ENCODE results near the gene SMIM11.

The SMIM11 gene

DNA sequence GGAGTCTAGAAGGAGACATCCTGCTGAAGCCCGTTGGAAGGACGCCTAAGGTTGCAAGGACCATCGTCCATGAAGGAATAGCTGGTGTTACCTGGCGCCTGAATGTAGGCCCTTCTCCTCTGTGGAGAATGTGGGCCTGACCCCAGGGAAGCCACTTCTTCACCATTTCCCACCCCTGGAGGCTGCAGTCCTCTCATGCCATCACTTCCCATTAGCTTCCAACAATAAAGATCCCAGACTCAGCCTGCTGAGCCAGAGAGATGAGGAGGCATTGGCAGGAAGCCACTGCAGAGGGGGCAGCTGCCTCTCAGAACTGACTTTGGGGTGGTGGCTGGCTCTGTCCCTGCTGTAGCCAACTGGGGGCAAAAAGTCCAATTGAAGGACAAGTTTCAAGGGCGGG lies 32.8 kb upstream of the SMIM11 start:
- Histone ChIP-seq H3K4me3 (ENCODE audit: low read length in 2 of 2) (no peak overlapping the region), H3K9me3 (ENCODE audit: control insufficient read depth in 2 of 2, low read length in 2 of 2) (no peaks in the 10 kb centered on the region), H3K4me1 (ENCODE audit: control insufficient read depth, insufficient read depth, low read length) (peaks cover 59% of the 10 kb centered on the region), H3K9ac (ENCODE audit: low read length in 2 of 2) (no peak overlapping the region), H3K27me3 (ENCODE audit: control insufficient read depth in 1 of 2, insufficient read depth in 2 of 2, low read length in 2 of 2) (no peaks in the 10 kb centered on the region), H3K27ac (ENCODE audit: low read length) (no peak overlapping the region), H3K36me3 (ENCODE audit: control insufficient read depth in 2 of 2, insufficient read depth in 2 of 2, low read length in 2 of 2) (no peaks in the 10 kb centered on the region)

DNA sequence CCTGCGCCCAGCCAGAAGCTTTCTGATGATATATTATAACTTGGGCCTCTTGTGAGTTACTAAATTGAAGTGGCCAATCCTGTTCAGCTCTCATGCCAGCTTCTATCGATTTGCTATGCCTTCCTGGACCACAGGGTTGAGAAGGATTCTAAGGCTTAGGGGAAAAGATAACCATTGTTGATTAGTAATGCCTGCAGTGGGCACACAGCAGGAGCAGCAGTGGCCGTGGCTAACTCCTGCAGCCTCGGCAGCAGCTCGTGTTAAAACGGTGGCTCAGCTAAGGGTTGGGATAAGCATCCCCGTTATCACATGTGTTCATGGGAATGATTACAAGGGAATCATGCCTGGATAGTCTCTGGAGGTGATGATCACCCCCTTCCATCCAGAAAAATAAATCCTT lies 32.0 kb upstream of the SMIM11 start:
- H3K36me3 ChIP-seq (ENCODE audit: control insufficient read depth in 2 of 2, insufficient read depth in 2 of 2, low read length in 2 of 2) = no peaks in the 10 kb centered on the region
- no peak overlapping the region for H3K27ac ChIP-seq (ENCODE audit: low read length)

DNA sequence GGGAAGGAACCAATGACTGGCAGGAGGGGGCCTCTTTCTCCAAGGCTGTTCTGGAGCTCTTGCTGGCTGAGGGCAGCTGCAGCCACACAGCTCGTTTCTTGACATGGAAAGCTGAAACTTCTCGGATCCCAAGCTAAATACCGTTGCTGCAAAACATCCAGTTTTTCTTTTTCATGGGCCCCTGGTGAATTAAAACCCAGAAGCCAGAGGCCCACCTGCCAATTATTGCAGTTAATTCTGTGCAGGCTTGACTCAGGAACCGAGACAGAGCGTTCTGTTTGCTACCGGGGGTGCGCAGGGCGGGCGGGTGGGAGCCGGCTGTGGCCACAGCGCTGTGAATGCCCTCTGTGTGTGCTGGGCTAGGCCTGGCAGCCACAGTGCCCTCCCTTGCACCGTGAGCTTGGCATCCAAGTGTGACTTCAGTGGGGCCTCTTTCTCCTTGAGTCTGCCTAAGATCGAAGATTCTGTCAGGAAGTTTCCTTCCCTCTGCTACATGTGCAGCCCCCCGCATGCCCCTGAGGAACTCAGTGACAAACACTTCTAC lies 31.4 kb upstream of the SMIM11 start:
- H3K36me3 ChIP-seq (ENCODE audit: control insufficient read depth in 2 of 2, insufficient read depth in 2 of 2, low read length in 2 of 2) = no peaks in the 10 kb centered on the region
- no peak overlapping the region for H3K9ac ChIP-seq (ENCODE audit: low read length in 2 of 2)
- H3K27ac ChIP-seq (ENCODE audit: low read length) = peak overlapping the region; percentile 37
- H3K9me3 ChIP-seq (ENCODE audit: control insufficient read depth in 2 of 2, low read length in 2 of 2) = no peaks in the 10 kb centered on the region
- no peak overlapping the region for H3K4me3 ChIP-seq (ENCODE audit: low read length in 2 of 2)
- peaks cover 49% of the 10 kb centered on the region for H3K4me1 ChIP-seq (ENCODE audit: control insufficient read depth, insufficient read depth, low read length)
- H3K27me3 ChIP-seq (ENCODE audit: control insufficient read depth in 1 of 2, insufficient read depth in 2 of 2, low read length in 2 of 2) = no peaks in the 10 kb centered on the region

More for the DNA sequence above, 32.0 kb upstream of the SMIM11 start:
- no peak overlapping the region for H3K4me3 ChIP-seq (ENCODE audit: low read length in 2 of 2)
- H3K9ac ChIP-seq (ENCODE audit: low read length in 2 of 2) = no peak overlapping the region
- H3K4me1 ChIP-seq (ENCODE audit: control insufficient read depth, insufficient read depth, low read length) = peaks cover 50% of the 10 kb centered on the region
- H3K27me3 ChIP-seq (ENCODE audit: control insufficient read depth in 1 of 2, insufficient read depth in 2 of 2, low read length in 2 of 2) = no peaks in the 10 kb centered on the region
- no peaks in the 10 kb centered on the region for H3K9me3 ChIP-seq (ENCODE audit: control insufficient read depth in 2 of 2, low read length in 2 of 2)

DNA sequence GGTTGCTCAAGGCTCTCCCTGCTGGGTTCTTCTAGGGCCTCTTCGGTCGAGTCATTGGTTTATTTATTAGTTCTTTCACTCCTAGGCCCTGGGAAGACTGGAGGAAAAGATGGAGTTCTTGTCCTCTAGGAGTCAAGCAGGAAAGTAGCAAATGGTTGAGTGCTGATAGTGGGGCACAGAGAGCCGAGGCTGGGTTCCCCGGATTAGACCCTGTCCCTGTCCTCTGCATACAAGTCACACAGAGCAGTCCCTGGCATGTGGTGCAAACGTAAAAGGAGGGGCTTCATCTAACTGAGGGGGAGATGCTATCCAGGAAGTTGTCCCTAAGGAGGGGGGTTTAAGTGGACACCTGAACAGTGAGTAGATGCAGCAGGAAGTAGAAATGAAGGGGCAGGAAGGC lies 30.7 kb upstream of the SMIM11 start:
- Histone ChIP-seq H3K27me3 (ENCODE audit: control insufficient read depth in 1 of 2, insufficient read depth in 2 of 2, low read length in 2 of 2) (no peaks in the 10 kb centered on the region), H3K36me3 (ENCODE audit: control insufficient read depth in 2 of 2, insufficient read depth in 2 of 2, low read length in 2 of 2) (no peaks in the 10 kb centered on the region), H3K4me1 (ENCODE audit: control insufficient read depth, insufficient read depth, low read length) (peaks cover 44% of the 10 kb centered on the region), H3K9me3 (ENCODE audit: control insufficient read depth in 2 of 2, low read length in 2 of 2) (no peaks in the 10 kb centered on the region), H3K27ac (ENCODE audit: low read length) (peak overlapping the region; percentile 37), H3K9ac (ENCODE audit: low read length in 2 of 2) (no peak overlapping the region), H3K4me3 (ENCODE audit: low read length in 2 of 2) (no peak overlapping the region)

DNA sequence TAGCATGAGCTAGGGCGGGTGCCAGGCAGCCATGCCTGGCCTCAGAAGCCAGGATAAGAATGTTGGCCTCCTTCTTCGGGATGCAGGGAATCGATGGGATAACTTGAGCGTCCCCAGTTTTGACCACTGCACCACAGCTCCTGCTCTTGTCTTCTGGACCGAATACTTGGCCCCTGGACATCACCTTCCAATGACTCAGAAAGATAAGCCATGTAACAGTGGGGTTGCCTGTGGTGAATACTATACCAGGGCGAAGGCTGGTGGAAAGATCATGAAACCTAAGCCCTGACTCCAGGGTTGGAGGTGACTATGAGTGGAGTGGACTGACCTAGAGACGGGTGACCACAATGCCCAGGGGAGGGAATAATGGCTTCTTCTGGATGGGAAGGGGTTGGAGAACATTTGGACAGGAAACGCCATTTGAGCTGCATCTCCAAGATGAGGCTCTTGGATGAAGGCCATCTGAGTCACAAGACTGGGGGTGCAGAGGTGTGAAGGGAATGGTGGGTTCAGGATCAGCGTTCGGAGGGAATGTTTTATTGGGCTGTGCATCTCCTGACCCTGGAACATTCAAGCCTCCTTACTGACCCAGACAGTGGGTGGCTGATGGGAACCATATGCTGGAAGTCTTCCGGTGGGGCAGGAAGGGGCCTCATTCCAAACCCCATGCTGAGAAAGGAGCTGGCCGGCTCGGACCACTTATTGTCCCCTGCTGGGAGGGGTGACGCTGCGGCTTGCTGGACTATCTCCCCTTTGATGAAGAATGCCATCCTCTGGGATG lies 30.0 kb upstream of the SMIM11 start:
- H3K4me1 ChIP-seq (ENCODE audit: control insufficient read depth, insufficient read depth, low read length) = peaks cover 39% of the 10 kb centered on the region
- H3K9ac ChIP-seq (ENCODE audit: low read length in 2 of 2) = no peak overlapping the region
- H3K4me3 ChIP-seq (ENCODE audit: low read length in 2 of 2) = peak overlapping the region; percentile 7 to 35
- H3K9me3 ChIP-seq (ENCODE audit: control insufficient read depth in 2 of 2, low read length in 2 of 2) = no peaks in the 10 kb centered on the region
- peak overlapping the region; percentile 69 for H3K27ac ChIP-seq (ENCODE audit: low read length)
- H3K36me3 ChIP-seq (ENCODE audit: control insufficient read depth in 2 of 2, insufficient read depth in 2 of 2, low read length in 2 of 2) = no peaks in the 10 kb centered on the region
- H3K27me3 ChIP-seq (ENCODE audit: control insufficient read depth in 1 of 2, insufficient read depth in 2 of 2, low read length in 2 of 2) = no peaks in the 10 kb centered on the region

DNA sequence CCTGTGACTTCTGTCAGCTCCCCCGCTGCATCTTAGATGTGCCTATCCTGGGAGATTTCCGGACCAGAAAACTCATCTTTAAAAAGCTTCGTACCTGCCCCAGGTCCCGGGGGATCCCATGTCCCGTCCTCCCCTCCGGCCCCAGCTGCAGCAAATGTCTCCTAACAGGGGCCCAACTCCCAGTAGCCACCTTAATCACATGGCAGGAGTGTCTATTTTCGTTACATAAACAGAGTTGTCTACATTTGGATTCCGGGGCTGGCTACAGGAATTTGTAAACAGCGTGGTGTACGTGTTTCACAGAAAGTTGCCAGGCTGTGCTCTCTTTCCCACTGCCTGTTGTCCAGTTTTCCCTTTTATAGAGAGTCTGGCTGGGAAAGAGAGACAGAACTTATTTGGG lies 29.4 kb upstream of the SMIM11 start:
- H3K36me3 ChIP-seq (ENCODE audit: control insufficient read depth in 2 of 2, insufficient read depth in 2 of 2, low read length in 2 of 2) = no peaks in the 10 kb centered on the region
- H3K4me3 ChIP-seq (ENCODE audit: low read length in 2 of 2) = peak overlapping the region in 1 of 2 donors; percentile 35
- H3K27ac ChIP-seq (ENCODE audit: low read length) = peak overlapping the region; percentile 69
- no peaks in the 10 kb centered on the region for H3K9me3 ChIP-seq (ENCODE audit: control insufficient read depth in 2 of 2, low read length in 2 of 2)
- H3K4me1 ChIP-seq (ENCODE audit: control insufficient read depth, insufficient read depth, low read length) = peaks cover 36% of the 10 kb centered on the region
- no peak overlapping the region for H3K9ac ChIP-seq (ENCODE audit: low read length in 2 of 2)
- no peaks in the 10 kb centered on the region for H3K27me3 ChIP-seq (ENCODE audit: control insufficient read depth in 1 of 2, insufficient read depth in 2 of 2, low read length in 2 of 2)

DNA sequence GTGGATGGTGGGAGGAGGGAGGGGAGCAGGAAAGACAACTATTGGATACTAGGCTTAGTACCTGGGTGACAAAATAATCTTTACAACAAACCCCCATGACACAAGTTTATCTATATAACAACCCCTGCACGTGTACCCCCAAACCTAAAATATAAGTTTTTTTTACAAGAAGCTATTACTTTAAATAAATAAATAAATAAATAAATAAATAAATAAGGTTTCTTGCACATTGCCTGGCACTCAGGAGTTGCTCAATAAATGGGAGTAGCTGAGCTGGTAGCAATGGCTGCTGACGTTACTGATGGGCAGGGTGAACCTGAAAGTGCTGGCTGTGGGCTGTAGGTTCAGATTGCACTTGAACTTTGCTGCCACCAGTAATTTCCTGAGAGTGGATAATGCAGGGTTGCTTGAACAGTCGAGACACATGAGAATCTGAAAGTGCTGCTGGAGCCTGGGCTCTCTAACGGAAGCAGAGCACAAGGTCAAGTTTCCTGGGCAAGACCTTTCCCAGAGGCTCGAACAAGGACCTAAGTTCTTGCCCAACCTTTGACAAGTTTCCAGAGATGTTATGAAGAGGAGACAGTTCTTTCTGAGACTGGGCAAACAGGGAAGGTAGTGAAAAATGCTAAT lies 26.3 kb upstream of the SMIM11 start:
- Histone ChIP-seq H3K9ac (ENCODE audit: low read length in 2 of 2) (no peak overlapping the region), H3K36me3 (ENCODE audit: control insufficient read depth in 2 of 2, insufficient read depth in 2 of 2, low read length in 2 of 2) (no peaks in the 10 kb centered on the region), H3K4me3 (ENCODE audit: low read length in 2 of 2) (no peak overlapping the region), H3K9me3 (ENCODE audit: control insufficient read depth in 2 of 2, low read length in 2 of 2) (no peaks in the 10 kb centered on the region), H3K27ac (ENCODE audit: low read length) (no peak overlapping the region), H3K27me3 (ENCODE audit: control insufficient read depth in 1 of 2, insufficient read depth in 2 of 2, low read length in 2 of 2) (no peaks in the 10 kb centered on the region), H3K4me1 (ENCODE audit: control insufficient read depth, insufficient read depth, low read length) (peaks cover 28% of the 10 kb centered on the region)

DNA sequence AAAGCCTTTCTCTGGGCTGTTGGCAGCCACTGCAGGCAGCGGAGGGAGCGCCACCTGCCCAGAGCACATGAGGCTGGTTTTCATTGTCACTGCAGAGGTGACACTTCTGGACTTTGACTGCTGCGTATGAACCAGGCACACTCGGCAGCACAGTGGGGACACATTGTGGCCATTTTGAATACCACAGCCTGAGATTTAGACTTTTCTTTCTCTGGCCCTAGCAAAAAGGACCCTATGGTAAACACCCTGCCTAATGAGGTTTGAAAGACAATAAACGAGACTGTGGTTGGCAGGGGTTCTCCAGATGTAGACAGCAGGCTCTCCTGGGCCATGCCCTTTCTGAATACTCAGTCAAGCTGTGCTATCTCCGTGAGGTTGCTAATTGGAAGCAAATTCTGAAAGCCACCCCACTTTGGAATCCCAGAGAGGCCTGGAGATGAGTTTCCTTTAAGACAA lies 23.5 kb upstream of the SMIM11 start:
- Histone ChIP-seq H3K9ac (ENCODE audit: low read length in 2 of 2) (no peak overlapping the region), H3K9me3 (ENCODE audit: control insufficient read depth in 2 of 2, low read length in 2 of 2) (no peaks in the 10 kb centered on the region), H3K27ac (ENCODE audit: low read length) (no peak overlapping the region), H3K4me3 (ENCODE audit: low read length in 2 of 2) (peak overlapping the region in 1 of 2 donors; percentile 29), H3K4me1 (ENCODE audit: control insufficient read depth, insufficient read depth, low read length) (peaks cover 5% of the 10 kb centered on the region), H3K27me3 (ENCODE audit: control insufficient read depth in 1 of 2, insufficient read depth in 2 of 2, low read length in 2 of 2) (peaks cover 0 to 2% of the 10 kb centered on the region in 2 donors), H3K36me3 (ENCODE audit: control insufficient read depth in 2 of 2, insufficient read depth in 2 of 2, low read length in 2 of 2) (no peaks in the 10 kb centered on the region)

DNA sequence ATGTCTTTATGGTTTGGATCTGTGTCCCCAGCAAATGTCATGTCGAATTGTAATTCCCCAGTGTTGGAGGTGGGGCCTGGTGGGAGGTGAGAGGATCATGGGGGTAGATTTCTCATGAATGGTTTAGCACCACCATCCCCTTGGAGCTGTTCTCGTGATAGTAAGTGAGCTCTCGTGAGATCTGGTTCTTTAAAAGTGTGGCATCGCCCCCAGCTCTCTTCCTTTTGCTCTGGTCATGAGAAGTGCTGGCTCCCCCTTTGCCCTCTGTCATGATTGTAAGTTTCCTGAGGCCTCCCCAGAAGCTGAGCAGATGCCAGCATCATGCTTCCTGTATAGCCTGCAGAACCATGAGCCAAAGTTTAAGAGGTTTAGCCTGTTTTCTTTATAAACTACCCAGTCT lies 22.8 kb upstream of the SMIM11 start:
- Histone ChIP-seq H3K27me3 (ENCODE audit: control insufficient read depth in 1 of 2, insufficient read depth in 2 of 2, low read length in 2 of 2) (peaks cover 0 to 2% of the 10 kb centered on the region in 2 donors), H3K27ac (ENCODE audit: low read length) (no peak overlapping the region), H3K4me1 (ENCODE audit: control insufficient read depth, insufficient read depth, low read length) (peaks cover 5% of the 10 kb centered on the region), H3K36me3 (ENCODE audit: control insufficient read depth in 2 of 2, insufficient read depth in 2 of 2, low read length in 2 of 2) (no peaks in the 10 kb centered on the region), H3K4me3 (ENCODE audit: low read length in 2 of 2) (no peak overlapping the region), H3K9ac (ENCODE audit: low read length in 2 of 2) (no peak overlapping the region), H3K9me3 (ENCODE audit: control insufficient read depth in 2 of 2, low read length in 2 of 2) (no peaks in the 10 kb centered on the region)

DNA sequence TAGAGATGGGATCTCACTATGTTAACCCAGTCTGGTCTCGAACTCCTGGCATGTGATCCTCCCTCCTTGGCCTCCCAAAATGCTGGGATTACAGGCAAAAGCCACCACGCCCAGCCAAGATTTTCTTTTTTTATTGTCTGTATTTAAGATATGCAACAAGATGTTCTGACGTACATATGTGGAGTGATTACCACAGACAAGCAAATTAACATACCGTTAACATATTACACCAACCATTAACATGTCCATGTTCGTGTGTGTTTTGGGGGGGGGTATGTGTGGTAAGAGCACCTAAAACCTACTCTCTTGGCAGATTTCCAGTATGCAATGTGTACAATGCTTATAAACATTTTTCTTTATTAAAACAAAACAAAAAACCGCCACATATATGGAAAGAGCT lies 22.1 kb upstream of the SMIM11 start:
- Histone ChIP-seq H3K4me3 (ENCODE audit: low read length in 2 of 2) (no peak overlapping the region), H3K4me1 (ENCODE audit: control insufficient read depth, insufficient read depth, low read length) (peaks cover 5% of the 10 kb centered on the region), H3K27ac (ENCODE audit: low read length) (no peak overlapping the region), H3K9ac (ENCODE audit: low read length in 2 of 2) (no peak overlapping the region), H3K36me3 (ENCODE audit: control insufficient read depth in 2 of 2, insufficient read depth in 2 of 2, low read length in 2 of 2) (no peaks in the 10 kb centered on the region), H3K27me3 (ENCODE audit: control insufficient read depth in 1 of 2, insufficient read depth in 2 of 2, low read length in 2 of 2) (peaks cover 0 to 2% of the 10 kb centered on the region in 2 donors), H3K9me3 (ENCODE audit: control insufficient read depth in 2 of 2, low read length in 2 of 2) (no peaks in the 10 kb centered on the region)

DNA sequence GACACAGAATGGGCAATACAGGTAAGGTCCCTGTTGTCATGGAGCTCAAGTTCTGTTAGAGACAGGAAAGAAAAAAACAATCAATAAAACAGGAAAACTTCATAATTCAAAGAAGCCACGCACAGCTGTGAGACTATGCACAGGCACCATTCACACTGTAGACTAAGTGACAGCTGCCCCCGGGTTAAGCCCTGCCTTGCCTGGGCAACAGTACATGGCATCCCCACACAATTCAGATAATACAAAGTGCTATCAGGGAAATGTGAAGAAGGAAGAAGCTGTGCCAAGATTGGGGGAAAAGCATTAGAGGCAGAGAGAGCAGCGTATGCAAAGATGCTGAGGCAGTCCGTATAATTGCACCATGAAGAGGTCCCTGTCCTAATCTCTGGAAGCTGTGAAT lies 20.5 kb upstream of the SMIM11 start:
- peaks cover 5% of the 10 kb centered on the region for H3K4me1 ChIP-seq (ENCODE audit: control insufficient read depth, insufficient read depth, low read length)
- no peak overlapping the region for H3K9ac ChIP-seq (ENCODE audit: low read length in 2 of 2)
- H3K27me3 ChIP-seq (ENCODE audit: control insufficient read depth in 1 of 2, insufficient read depth in 2 of 2, low read length in 2 of 2) = peaks cover 0 to 2% of the 10 kb centered on the region in 2 donors
- H3K9me3 ChIP-seq (ENCODE audit: control insufficient read depth in 2 of 2, low read length in 2 of 2) = no peaks in the 10 kb centered on the region
- no peak overlapping the region for H3K27ac ChIP-seq (ENCODE audit: low read length)
- no peak overlapping the region for H3K4me3 ChIP-seq (ENCODE audit: low read length in 2 of 2)
- no peaks in the 10 kb centered on the region for H3K36me3 ChIP-seq (ENCODE audit: control insufficient read depth in 2 of 2, insufficient read depth in 2 of 2, low read length in 2 of 2)

Data from stomach smooth muscle (tissue), 2 donors.